HG02588 (cell line): ENCODE results near the gene MS4A10.
"Not testable (repeated sequence)": the region's sequence is repeated elsewhere in the genome, so short reads cannot be mapped to it uniquely, and the experiment has no call there.

Experiments used
- ATAC-seq: cut with Tn5 transposase; IDR thresholded peaks from one replicate; pipeline ENCODE4 v1.9.1; 2021; ENCODE audit warnings: mild to moderate bottlenecking, moderate library complexity; ENCODE audit not compliant: unreplicated experiment

The MS4A10 gene

DNA sequence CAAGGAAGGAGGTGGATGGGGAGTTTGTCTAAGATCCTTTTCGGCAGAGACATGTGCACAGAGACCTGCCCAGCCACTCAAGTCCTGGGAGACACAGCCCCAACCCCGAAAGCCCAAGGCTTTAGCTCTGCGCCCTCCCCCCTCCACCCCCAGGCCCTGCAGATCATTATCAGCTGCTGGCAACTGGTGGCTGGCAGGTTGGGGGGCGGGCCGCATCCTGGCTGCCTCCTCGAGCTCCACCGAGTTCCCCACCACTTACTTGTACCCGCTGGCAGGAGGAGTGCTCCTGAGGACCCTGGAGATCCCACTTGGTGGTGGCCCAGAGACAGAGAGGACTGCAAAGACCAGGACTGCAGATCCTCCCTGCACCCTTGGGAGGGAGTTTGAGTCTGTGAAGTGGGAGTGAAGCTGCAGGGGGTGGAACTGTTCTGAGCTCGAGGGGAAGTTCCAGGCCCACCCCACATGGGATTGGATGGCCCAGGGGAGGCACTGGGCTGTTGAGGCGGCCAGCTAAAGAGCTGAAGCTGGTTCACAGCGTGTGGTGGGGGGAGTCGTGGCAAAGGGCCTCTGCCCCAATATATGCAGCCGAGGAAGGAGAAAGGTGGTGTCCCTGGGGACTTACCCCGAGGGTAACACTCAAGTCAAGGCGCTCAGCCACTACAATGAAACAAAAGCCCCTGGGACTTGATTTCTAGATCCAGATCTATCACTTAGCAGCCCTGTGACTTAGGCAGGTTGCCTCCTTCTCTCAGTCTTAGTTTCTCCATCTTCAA, 36.9 kb downstream of the MS4A10 start:
- no peak for ATAC-seq

DNA sequence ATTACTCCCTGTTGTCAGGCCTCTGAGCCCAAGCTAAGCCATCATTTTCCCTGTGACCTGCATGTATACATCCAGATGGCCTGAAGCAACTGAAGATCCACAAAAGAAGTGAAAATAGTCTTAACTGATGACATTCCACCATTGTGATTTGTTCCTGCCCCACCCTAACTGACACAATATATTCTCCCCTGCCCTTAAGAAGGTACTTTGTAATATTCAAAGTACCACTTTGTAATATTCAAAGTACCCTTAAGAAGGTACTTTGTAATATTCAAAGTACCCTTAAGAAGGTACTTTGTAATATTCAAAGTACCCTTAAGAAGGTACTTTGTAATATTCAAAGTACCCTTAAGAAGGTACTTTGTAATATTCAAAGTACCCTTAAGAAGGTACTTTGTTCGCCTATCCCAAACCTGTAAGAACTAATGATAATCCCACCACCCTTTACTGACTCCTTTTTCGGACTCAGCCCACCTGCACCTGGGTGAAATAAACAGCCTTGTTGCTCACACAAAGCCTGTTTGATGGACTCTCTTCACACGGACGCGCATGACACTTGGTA, 38.7 kb downstream of the MS4A10 start:
- not testable (repeated sequence) for ATAC-seq

DNA sequence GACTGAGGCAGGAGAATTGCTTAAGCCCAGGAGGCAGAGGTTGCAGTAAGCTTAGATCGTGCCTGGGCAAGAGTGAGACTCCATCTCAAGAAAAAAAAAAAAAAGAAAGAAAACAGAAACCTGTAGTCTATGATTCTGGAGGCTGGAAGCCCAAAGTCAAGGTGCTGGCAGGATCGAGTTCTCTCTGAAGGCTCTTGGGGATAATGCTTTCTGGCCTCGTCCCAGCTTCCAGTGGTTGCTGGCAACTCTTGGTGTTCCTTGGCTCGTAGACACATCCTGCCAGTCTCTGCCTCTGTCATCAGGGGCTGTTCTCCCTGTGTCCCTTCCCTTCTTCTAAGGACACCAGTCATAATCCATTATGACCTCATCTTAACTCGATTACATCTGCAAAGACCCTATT, 40.0 kb downstream of the MS4A10 start:
- ATAC-seq: no peak

- ATAC-seq: no peak
Measured at GRCh38 chr11:60825790-60826189, 40.7 kb downstream of the MS4A10 start.

- peak; percentile 24 for ATAC-seq
Measured at GRCh38 chr11:60830478-60831142, 45.5 kb downstream of the MS4A10 start.

- peak; percentile 88 for ATAC-seq
Measured at GRCh38 chr11:60831143-60831500, 46.0 kb downstream of the MS4A10 start.

DNA sequence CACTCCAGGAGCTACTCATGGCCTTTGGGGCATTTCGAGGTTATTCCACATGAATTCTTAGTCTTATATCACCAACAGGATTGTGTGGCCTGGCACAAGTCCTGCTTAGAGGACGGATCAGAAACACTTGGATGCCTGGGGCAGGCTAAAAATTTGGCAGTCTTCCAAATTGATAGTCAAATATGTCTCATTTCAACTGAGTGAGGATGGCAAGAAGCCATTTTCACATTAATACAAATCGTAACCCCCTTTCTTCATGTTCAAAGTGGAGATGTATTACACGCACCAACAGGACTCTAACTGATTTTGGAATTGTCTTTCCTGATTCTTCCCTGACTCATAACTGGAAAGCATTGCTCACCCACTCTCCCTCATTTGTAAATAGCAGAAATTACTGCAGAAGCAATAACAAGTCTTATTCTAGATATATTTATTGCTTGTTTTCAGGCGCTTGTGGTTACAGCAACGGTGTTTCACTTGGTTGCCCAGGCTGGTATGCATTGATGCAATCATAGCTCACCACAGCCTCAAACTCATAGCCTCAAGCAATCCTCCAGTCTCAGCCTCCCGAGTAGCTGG, 46.5 kb downstream of the MS4A10 start:
- ATAC-seq: no peak

DNA sequence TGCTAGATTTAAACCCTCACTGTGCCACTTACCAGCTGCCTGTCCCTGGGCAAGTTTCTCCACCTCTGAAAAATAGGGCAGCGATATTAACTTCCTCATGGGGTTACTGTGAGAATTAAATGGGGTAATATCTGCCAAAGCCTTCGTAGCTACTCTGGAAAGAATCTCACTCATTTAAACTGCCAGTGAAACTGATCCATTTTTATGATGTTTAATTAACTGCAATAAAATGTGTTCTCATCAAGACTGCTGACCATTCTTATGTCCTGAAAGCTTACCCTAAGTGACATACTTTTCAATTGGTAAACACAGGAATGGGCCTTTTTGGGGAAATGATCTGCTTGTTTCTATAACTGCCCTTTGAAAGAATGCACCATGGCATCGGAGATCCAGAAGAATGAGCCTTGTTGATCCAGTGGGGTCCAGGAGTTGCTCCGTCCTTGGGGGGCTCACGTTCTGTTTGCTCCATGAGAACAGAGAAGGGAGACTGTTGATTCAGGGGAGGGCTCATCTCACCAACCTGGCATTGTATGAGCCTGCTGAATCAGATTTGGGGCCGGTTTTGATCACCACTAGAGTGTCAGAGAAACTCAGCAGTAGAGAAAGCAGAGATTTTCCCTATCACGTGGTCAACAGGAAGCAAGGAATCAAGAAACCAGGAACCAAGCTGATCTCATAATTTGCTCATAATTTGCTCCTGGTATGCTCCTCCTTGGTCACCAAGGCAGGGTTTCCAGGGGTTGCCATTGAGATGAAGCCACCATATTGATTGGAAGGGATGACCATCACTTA, 49.8 kb downstream of the MS4A10 start:
- ATAC-seq: no peak

DNA sequence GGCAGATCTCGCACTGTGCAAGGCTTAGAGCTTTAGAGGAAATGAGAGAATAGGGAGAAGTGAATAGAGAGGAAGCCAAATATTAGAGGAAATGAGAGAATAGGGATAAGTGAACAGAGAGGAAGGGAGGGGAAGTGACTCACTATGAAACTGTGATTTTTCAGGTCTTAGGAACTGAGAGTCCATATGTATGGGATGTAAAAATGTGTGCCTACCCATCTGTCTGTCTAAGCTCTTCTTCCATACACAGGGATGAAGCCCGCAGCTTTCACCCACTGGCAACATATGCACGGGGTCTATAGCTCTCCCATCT, 50.4 kb downstream of the MS4A10 start:
- ATAC-seq: no peak

- ATAC-seq: no peak
Measured at GRCh38 chr11:60836866-60837515, 51.9 kb downstream of the MS4A10 start.

GRCh38 chr11:60838132-60838531, 53.0 kb downstream of the MS4A10 start:
- no peak for ATAC-seq

- ATAC-seq: no peak
Measured at GRCh38 chr11:60840470-60841430, 55.6 kb downstream of the MS4A10 start.

DNA sequence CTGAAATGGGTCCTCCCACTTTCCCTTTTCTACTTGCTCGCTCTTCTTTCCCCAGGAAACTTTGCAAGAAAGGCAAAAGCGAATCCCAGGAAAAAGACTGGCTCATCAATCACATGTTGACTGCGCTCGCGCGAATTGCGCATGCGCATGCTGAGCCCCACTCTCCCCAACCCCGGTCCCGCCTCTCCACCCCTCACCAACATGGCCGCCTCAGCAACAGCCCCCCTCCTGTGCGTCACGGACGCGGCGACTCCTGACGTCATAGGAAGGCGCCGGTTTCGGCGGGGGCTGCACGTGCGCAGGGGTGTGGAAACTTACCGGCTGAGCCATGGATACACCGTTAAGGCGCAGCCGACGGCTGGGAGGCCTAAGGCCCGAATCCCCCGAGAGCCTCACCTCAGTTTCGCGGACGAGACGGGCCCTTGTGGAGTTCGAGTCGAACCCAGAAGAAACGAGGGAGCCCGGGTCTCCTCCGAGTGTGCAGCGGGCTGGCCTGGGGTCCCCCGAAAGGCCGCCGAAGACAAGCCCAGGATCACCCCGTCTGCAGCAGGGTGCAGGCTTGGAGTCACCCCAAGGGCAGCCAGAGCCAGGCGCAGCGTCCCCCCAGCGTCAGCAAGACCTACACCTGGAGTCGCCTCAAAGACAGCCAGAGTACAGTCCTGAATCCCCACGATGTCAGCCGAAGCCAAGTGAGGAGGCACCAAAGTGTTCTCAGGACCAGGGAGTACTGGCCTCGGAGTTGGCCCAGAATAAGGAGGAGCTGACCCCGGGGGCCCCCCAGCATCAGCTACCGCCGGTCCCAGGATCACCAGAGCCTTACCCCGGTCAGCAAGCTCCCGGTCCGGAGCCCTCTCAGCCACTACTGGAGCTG, 56.9 kb downstream of the MS4A10 start, which contains the start of gene CCDC86:
Gene CCDC86, plus strand, starts transcription at position 317 of the 871 bp plus-strand sequence. Its CDS starts 12 bp downstream, at position 329.
- ATAC-seq: peak; percentile 87

- ATAC-seq: no peak
Measured at GRCh38 chr11:60842668-60843600, 57.8 kb downstream of the MS4A10 start.

- no peak for ATAC-seq
Measured at GRCh38 chr11:60844045-60844869, 59.1 kb downstream of the MS4A10 start.

DNA sequence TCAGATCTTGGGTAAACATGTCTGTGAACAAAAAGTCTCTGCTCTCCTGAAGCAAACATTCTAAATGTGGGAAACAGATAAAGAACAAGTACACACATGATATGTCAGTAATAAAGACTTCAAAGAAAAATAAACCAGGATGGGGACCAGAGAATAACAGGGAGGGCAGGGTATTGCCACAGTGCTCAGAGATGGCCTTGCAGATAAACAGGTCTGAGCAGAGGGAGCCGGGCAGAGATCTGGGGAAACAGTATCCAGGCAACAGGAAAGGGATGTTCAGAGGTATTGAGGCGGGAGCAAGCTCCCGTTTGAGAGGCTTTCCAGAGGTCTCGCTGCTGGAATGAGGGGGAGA, 59.7 kb downstream of the MS4A10 start:
- ATAC-seq: no peak

GRCh38 chr11:60845338-60845737, 60.2 kb downstream of the MS4A10 start:
- no peak for ATAC-seq
